ENCODE results near the gene ITM2C. TPM values are rescaled to one million over a fixed set of nuclear protein-coding genes. Genes with fewer than 3 reads are reported as not detected.

Gene ITM2C
- total and polyA plus RNA-seq, 2 of the 13 experiments (the other 11 are each of a cell fraction or from before 2014, with no cell fraction given): 70.5 to 270 TPM

DNA sequence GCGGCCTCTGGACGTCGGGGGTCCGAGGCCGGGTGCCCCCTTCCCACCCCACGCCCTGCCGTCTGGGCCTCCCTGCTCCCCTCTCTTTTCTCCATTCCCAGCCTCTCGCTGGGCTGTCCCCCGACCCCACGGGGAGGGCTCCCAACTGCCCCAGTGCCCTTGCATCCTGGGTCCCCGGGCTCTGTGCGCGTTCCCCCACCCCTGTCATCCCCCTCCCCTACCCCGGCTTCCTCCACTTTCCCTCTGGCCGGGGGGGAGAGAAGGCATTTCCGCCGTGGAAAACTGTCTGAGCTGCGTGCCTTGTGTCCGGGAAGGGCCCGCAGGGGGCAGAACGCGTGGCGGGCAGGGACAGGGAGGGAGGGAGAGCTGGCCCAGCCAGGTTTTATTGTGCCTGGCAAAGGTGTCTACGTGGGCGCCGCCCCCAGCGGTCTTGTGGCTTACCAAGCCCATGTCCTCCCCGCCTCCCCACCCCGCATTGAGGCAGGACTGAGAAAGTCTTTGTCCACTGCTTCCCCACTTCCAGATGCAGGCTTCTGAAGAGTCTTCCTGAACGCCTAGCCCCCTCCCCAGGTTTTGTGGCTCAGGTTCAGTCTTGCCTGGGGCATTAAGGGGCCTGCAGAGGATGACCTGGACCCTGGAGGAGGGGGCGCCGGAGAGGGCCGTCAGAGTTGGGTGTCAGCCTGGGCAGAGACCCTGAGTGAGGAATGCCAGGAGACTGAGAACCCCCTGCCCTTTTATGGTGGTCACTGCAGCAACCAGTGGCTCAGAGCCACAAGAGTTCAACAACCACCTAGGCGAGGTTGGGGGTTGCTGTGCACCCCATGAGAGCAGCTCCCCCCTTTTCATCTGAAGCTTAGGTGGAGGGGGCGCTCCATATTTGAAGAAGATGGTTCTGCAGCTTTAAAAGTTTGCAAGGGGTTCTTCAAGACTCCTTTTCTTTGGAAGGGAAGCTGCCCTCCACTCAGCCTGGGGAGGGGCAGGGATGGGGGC, 1.3 kb downstream of the ITM2C start (continued):
- TF ChIP-seq, protein P1, sequence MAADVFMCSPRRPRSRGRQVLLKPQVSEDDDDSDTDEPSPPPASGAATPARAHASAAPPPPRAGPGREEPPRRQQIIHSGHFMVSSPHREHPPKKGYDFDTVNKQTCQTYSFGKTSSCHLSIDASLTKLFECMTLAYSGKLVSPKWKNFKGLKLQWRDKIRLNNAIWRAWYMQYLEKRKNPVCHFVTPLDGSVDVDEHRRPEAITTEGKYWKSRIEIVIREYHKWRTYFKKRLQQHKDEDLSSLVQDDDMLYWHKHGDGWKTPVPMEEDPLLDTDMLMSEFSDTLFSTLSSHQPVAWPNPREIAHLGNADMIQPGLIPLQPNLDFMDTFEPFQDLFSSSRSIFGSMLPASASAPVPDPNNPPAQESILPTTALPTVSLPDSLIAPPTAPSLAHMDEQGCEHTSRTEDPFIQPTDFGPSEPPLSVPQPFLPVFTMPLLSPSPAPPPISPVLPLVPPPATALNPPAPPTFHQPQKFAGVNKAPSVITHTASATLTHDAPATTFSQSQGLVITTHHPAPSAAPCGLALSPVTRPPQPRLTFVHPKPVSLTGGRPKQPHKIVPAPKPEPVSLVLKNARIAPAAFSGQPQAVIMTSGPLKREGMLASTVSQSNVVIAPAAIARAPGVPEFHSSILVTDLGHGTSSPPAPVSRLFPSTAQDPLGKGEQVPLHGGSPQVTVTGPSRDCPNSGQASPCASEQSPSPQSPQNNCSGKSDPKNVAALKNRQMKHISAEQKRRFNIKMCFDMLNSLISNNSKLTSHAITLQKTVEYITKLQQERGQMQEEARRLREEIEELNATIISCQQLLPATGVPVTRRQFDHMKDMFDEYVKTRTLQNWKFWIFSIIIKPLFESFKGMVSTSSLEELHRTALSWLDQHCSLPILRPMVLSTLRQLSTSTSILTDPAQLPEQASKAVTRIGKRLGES (CRISPR knock-in tag; IDR thresholded peaks at IDR 0.05; ENCODE audit: borderline replicate concordance): no peak
- TF ChIP-seq GLMP (CRISPR knock-in tag; IDR thresholded peaks at IDR 0.05; ENCODE audit: borderline replicate concordance) (no peak), HNF1A (IDR thresholded peaks at IDR 0.05; ENCODE audit: low read depth) (no peak), HNF1A (CRISPR knock-in tag; IDR thresholded peaks at IDR 0.05; ENCODE audit: borderline replicate concordance) (no peak), SP5 (CRISPR knock-in tag; IDR thresholded peaks at IDR 0.05; ENCODE audit: borderline replicate concordance, low read depth) (no peak), PHF20 (CRISPR knock-in tag; IDR thresholded peaks at IDR 0.05) (no peak), ZNF280D (CRISPR knock-in tag; IDR thresholded peaks at IDR 0.05) (no peak; the same call in 1 of the 2 replicates)
- TF ChIP-seq, protein P2, sequence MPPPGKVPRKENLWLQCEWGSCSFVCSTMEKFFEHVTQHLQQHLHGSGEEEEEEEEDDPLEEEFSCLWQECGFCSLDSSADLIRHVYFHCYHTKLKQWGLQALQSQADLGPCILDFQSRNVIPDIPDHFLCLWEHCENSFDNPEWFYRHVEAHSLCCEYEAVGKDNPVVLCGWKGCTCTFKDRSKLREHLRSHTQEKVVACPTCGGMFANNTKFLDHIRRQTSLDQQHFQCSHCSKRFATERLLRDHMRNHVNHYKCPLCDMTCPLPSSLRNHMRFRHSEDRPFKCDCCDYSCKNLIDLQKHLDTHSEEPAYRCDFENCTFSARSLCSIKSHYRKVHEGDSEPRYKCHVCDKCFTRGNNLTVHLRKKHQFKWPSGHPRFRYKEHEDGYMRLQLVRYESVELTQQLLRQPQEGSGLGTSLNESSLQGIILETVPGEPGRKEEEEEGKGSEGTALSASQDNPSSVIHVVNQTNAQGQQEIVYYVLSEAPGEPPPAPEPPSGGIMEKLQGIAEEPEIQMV (CRISPR knock-in tag; IDR thresholded peaks at IDR 0.05; ENCODE audit: low read depth): no peak
- TF ChIP-seq, protein P3, sequence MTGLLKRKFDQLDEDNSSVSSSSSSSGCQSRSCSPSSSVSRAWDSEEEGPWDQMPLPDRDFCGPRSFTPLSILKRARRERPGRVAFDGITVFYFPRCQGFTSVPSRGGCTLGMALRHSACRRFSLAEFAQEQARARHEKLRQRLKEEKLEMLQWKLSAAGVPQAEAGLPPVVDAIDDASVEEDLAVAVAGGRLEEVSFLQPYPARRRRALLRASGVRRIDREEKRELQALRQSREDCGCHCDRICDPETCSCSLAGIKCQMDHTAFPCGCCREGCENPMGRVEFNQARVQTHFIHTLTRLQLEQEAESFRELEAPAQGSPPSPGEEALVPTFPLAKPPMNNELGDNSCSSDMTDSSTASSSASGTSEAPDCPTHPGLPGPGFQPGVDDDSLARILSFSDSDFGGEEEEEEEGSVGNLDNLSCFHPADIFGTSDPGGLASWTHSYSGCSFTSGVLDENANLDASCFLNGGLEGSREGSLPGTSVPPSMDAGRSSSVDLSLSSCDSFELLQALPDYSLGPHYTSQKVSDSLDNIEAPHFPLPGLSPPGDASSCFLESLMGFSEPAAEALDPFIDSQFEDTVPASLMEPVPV (CRISPR knock-in tag; IDR thresholded peaks at IDR 0.05): no peak
